SK-N-SH (cell line): ENCODE data around the gene CFAP65. TPM values are rescaled to one million over a fixed set of nuclear protein-coding genes. Genes with fewer than 3 reads are reported as not detected.

Experiments used
- CTCF ChIA-PET: fragments of 300-600, 350-600 bp; formaldehyde crosslinking; extraction: SDS; loops from one replicate; lab custom pipeline; 2021; lab: Yijun Ruan, JAX
- POLR2A ChIA-PET: fragments of 350-600 bp; sonication (Branson Sonifier 250); formaldehyde crosslinking; extraction: SDS; loops from one replicate; lab custom pipeline; 2020; ENCODE audit warnings: antibody characterized with exemption, inconsistent platforms; lab: Yijun Ruan, JAX
- DNase-seq: peaks from one replicate; pipeline ENCODE4 v3.0.0; 2012
- H2AFZ ChIP-seq: fragments of 200-600 bp; sonication (generic); 2 replicates; pipeline ENCODE4 v1.8.1; 2016; ENCODE audit warnings: antibody characterized with exemption, mild to moderate bottlenecking, low read depth
- H3F3A ChIP-seq: fragments of 200-600 bp; sonication (generic); replicated peaks from 2 replicates; pipeline ENCODE3; 2016; ENCODE audit warnings: antibody characterized with exemption, mild to moderate bottlenecking; ENCODE audit not compliant: insufficient read depth
- H3K27ac ChIP-seq, 2 experiments: fragments of 200-500 bp in 1 of 2; fragments of 200-600 bp in 1 of 2; sonication (Bioruptor generic) in 1 of 2; sonication (generic), shearing (Covaris generic) in 1 of 2; 2 replicates each; pipeline versions ENCODE4 v1.5.1 to v1.6.1; 2014 to 2016; ENCODE audit warnings: low read depth in 2 of 2, inconsistent platforms in 1 of 2, low read length in 1 of 2, mild to moderate bottlenecking in 1 of 2, mixed read lengths in 1 of 2
- H3K27me3 ChIP-seq: fragments of 200-600 bp; sonication (generic), shearing (Covaris generic); 2 replicates; pipeline ENCODE4 v1.6.1; 2016; ENCODE audit warnings: mixed run types; ENCODE audit not compliant: insufficient read depth
- H3K36me3 ChIP-seq, 2 experiments: fragments of 200-500 bp in 1 of 2; fragments of 200-600 bp in 1 of 2; sonication (Bioruptor generic) in 1 of 2; sonication (generic) in 1 of 2; replicated peaks in 1 of 2; 2 replicates each; pipeline versions ENCODE3 to v1.5.1; 2014 to 2016; ENCODE audit warnings: low read length in 1 of 2, mild to moderate bottlenecking in 1 of 2; ENCODE audit not compliant: insufficient read depth in 2 of 2, control insufficient read depth in 1 of 2
- H3K4me1 ChIP-seq, 2 experiments: fragments of 200-500 bp in 1 of 2; fragments of 200-600 bp in 1 of 2; sonication (Bioruptor generic) in 1 of 2; sonication (generic), shearing (Covaris generic) in 1 of 2; 2 replicates each; pipeline versions ENCODE4 v1.5.1 to v1.6.1; 2014 to 2016; ENCODE audit warnings: low read depth in 1 of 2, low read length in 1 of 2, mixed run types in 1 of 2; ENCODE audit not compliant: insufficient read depth in 2 of 2, control insufficient read depth in 1 of 2
- H3K4me2 ChIP-seq: fragments of 200-600 bp; sonication (generic), shearing (Covaris generic); 2 replicates; pipeline ENCODE4 v1.6.1; 2017; ENCODE audit warnings: mixed run types
- H3K4me3 ChIP-seq, 2 experiments: fragments of 200-500 bp in 1 of 2; fragments of 200-600 bp in 1 of 2; sonication (Bioruptor generic) in 1 of 2; sonication (generic), shearing (Covaris generic) in 1 of 2; 2 replicates each; pipeline versions ENCODE4 v1.5.1 to v1.8.1; 2014 to 2016; ENCODE audit warnings: low read depth in 2 of 2, inconsistent platforms in 1 of 2, low read length in 1 of 2, mild to moderate bottlenecking in 1 of 2, mixed read lengths in 1 of 2, moderate library complexity in 1 of 2
- H3K79me2 ChIP-seq: fragments of 200-600 bp; sonication (generic); 2 replicates; pipeline ENCODE4 v1.8.1; 2017; ENCODE audit warnings: mild to moderate bottlenecking; ENCODE audit not compliant: insufficient read depth
- H3K9ac ChIP-seq: fragments of 200-600 bp; sonication (generic); 2 replicates; pipeline ENCODE4 v1.6.1; 2017; ENCODE audit warnings: mixed run types
- H3K9me2 ChIP-seq: fragments of 200-600 bp; sonication (generic); 2 replicates; pipeline ENCODE4 v1.6.1; 2017; ENCODE audit warnings: mixed run types
- H3K9me3 ChIP-seq: fragments of 200-600 bp; sonication (generic); 2 replicates; pipeline ENCODE4 v1.6.1; 2017; ENCODE audit warnings: mixed run types, mild to moderate bottlenecking, moderate library complexity
- H4K20me1 ChIP-seq: fragments of 200-600 bp; sonication (generic); 2 replicates; pipeline ENCODE4 v1.6.1; 2017; ENCODE audit warnings: mild to moderate bottlenecking, mixed run types; ENCODE audit not compliant: insufficient read depth
- ELF1 ChIP-seq: IDR thresholded peaks from 2 replicates; pipeline ENCODE4 v1.4.0; 2012
- EZH2phosphoT487 ChIP-seq: fragments of 200-600 bp; sonication (generic); IDR thresholded peaks from 2 replicates; pipeline ENCODE4 v1.6.1; 2017; ENCODE audit warnings: low read depth, mixed run types, mild to moderate bottlenecking, antibody characterized with exemption, moderate library complexity, borderline replicate concordance
- FOXJ3 ChIP-seq: sonication (generic); formaldehyde crosslinking; IDR thresholded peaks from 2 replicates; pipeline ENCODE4 v1.5.1; 2020; ENCODE audit warnings: mild to moderate bottlenecking, missing genetic modification reagents
- MEF2A ChIP-seq: IDR thresholded peaks from 2 replicates; pipeline ENCODE4 v1.4.0; 2012; ENCODE audit warnings: low read depth, borderline replicate concordance
- NFIC ChIP-seq: IDR thresholded peaks from 2 replicates; pipeline ENCODE4 v1.4.0; 2012; ENCODE audit warnings: borderline replicate concordance
- RAD21 ChIP-seq: IDR thresholded peaks from 2 replicates; pipeline ENCODE4 v1.6.1; 2012; ENCODE audit warnings: mild to moderate bottlenecking, low read length
- RCOR1 ChIP-seq: fragments of 150-350 bp; IDR thresholded peaks from 2 replicates; pipeline ENCODE4 v1.6.1; 2017; ENCODE audit warnings: antibody characterized with exemption, low read length
- RFX5 ChIP-seq: IDR thresholded peaks from 2 replicates; pipeline ENCODE4 v1.6.1; 2012; ENCODE audit warnings: mild to moderate bottlenecking, improper control_type of control experiment, low read length
- TAF1 ChIP-seq: IDR thresholded peaks from 2 replicates; pipeline ENCODE4 v1.6.1; 2012; ENCODE audit warnings: low read depth, mild to moderate bottlenecking, low read length, moderate library complexity, borderline replicate concordance
- TEAD4 ChIP-seq: IDR thresholded peaks from 2 replicates; pipeline ENCODE4 v1.4.0; 2012; ENCODE audit warnings: mild to moderate bottlenecking, borderline replicate concordance; ENCODE audit not compliant: insufficient read depth
- YY1 ChIP-seq: IDR thresholded peaks from 2 replicates; pipeline ENCODE4 v1.4.0; 2012; ENCODE audit warnings: low read depth, mild to moderate bottlenecking
- WGBS: methylation state at CpG from one replicate; pipeline ENCODE4 v1.1.6; 2017; ENCODE audit warnings: low lambda C conversion rate; 5-methylcytosine and 5-hydroxymethylcytosine counted together
- polyA plus RNA-seq, 3 experiments: library from polyadenylated mRNA; depleted of rRNA; stranded (reverse); fragments of >200 nt; gene quantifications; 2 replicates each; pipeline ENCODE4 v1.2.3, GENCODE V29; 2012
- TF ChIP-seq, protein P1 (sequence below): IDR thresholded peaks from 2 replicates; pipeline ENCODE4 v1.6.1; 2012; ENCODE audit warnings: mild to moderate bottlenecking, low read depth, low read length, moderate library complexity
- TF ChIP-seq, protein P2 (sequence below): fragments of 150-350 bp; IDR thresholded peaks from 2 replicates; pipeline ENCODE4 v1.6.1; 2017; ENCODE audit warnings: antibody characterized with exemption, low read length, low read depth, borderline replicate concordance
- TF ChIP-seq, protein P3 (sequence below): IDR thresholded peaks from 2 replicates; pipeline ENCODE4 v1.4.0; 2012; ENCODE audit warnings: low read depth
- TF ChIP-seq, protein P4 (sequence below): fragments of 150-350 bp; IDR thresholded peaks from 2 replicates; pipeline ENCODE4 v1.6.1; 2016; ENCODE audit warnings: mild to moderate bottlenecking, low read depth, low read length
- TF ChIP-seq, protein P5 (sequence below): IDR thresholded peaks from 2 replicates; pipeline ENCODE4 v1.4.0; 2012; ENCODE audit warnings: low read depth, borderline replicate concordance
- TF ChIP-seq, protein P6 (sequence below): IDR thresholded peaks from 2 replicates; pipeline ENCODE4; 2012

Gene CFAP65
- polyA plus RNA-seq, 1 of the 3 experiments (the other 2 are of a cell fraction): 0.95 TPM

DNA sequence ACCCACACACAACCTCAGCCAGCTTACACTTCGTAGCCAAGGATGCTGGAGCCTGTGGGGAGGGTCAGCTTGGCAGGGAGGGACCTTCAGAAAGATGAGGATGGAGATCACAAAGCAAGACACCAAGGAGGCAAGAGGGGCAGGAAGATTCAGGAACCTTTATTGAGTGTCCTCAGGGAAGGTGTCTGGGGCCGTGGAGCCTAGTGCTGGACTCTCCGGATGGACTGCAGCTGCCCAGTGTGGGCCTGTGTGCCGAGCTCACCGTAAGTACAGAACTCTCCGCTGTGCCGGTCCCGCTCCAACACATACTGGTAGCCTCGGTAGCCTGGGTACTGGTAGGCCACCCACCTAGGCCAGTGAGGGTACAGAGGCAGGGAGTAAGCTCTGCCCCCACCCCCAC, 51.3 kb downstream of the CFAP65 start:
- H3K27me3 ChIP-seq: peaks cover 19% of the 10 kb centered on the region
- no peaks in the 10 kb centered on the region for H3K79me2 ChIP-seq
- H3K4me3 ChIP-seq: no peak overlapping the region
- no peak overlapping the region for H3K27ac ChIP-seq
- no peaks in the 10 kb centered on the region for H3K36me3 ChIP-seq
- 68% methylated on average over 3 of the region's 9 CpGs for WGBS
- TF ChIP-seq, protein P1, sequence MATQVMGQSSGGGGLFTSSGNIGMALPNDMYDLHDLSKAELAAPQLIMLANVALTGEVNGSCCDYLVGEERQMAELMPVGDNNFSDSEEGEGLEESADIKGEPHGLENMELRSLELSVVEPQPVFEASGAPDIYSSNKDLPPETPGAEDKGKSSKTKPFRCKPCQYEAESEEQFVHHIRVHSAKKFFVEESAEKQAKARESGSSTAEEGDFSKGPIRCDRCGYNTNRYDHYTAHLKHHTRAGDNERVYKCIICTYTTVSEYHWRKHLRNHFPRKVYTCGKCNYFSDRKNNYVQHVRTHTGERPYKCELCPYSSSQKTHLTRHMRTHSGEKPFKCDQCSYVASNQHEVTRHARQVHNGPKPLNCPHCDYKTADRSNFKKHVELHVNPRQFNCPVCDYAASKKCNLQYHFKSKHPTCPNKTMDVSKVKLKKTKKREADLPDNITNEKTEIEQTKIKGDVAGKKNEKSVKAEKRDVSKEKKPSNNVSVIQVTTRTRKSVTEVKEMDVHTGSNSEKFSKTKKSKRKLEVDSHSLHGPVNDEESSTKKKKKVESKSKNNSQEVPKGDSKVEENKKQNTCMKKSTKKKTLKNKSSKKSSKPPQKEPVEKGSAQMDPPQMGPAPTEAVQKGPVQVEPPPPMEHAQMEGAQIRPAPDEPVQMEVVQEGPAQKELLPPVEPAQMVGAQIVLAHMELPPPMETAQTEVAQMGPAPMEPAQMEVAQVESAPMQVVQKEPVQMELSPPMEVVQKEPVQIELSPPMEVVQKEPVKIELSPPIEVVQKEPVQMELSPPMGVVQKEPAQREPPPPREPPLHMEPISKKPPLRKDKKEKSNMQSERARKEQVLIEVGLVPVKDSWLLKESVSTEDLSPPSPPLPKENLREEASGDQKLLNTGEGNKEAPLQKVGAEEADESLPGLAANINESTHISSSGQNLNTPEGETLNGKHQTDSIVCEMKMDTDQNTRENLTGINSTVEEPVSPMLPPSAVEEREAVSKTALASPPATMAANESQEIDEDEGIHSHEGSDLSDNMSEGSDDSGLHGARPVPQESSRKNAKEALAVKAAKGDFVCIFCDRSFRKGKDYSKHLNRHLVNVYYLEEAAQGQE: no peak
- no peak for TF ChIP-seq NFIC
- TF ChIP-seq TEAD4: no peak
- TF ChIP-seq RFX5: no peak
- TF ChIP-seq MEF2A: no peak
- no peak for TF ChIP-seq RCOR1
- TF ChIP-seq, protein P2, sequence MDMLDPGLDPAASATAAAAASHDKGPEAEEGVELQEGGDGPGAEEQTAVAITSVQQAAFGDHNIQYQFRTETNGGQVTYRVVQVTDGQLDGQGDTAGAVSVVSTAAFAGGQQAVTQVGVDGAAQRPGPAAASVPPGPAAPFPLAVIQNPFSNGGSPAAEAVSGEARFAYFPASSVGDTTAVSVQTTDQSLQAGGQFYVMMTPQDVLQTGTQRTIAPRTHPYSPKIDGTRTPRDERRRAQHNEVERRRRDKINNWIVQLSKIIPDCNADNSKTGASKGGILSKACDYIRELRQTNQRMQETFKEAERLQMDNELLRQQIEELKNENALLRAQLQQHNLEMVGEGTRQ: no peak
- TF ChIP-seq TAF1: no peak
- no peak for TF ChIP-seq ELF1
- H3K4me1 ChIP-seq: peaks cover 0 to 24% of the 10 kb centered on the region in 2 experiments; a peak in 2 of 4 replicates
- no peaks in the 10 kb centered on the region for H4K20me1 ChIP-seq
- H3K9me2 ChIP-seq: no peaks in the 10 kb centered on the region
- H3F3A ChIP-seq: no peaks in the 10 kb centered on the region
- no peak overlapping the region for H3K4me2 ChIP-seq
- CTCF ChIA-PET: interaction anchor here (0.9 to 10.9 kb wide), 10 partner anchors 8 to 137 kb away, joined by 3 to 183 read pairs (median 4); partner anchors contain the start of gene FEV
- H2AFZ ChIP-seq: no peak overlapping the region
- no peaks in the 10 kb centered on the region for H3K9me3 ChIP-seq
- POLR2A ChIA-PET: no interaction called here
- no peak overlapping the region for H3K9ac ChIP-seq
- no peak for DNase-seq

- POLR2A ChIA-PET: interaction anchor here (1.5 kb wide), 1 partner anchor 9 kb away, joined by 3 read pairs; no protein-coding TSS in a partner anchor
- H3K79me2 ChIP-seq: no peaks in the 10 kb centered on the region
- H3K4me3 ChIP-seq: no peak overlapping the region
- H3K4me1 ChIP-seq: peaks cover 0 to 24% of the 10 kb centered on the region in 2 experiments; a peak in 2 of 4 replicates
- H3F3A ChIP-seq: no peaks in the 10 kb centered on the region
- H4K20me1 ChIP-seq: no peaks in the 10 kb centered on the region
- H3K27ac ChIP-seq: no peak overlapping the region
- no peak overlapping the region for H3K9ac ChIP-seq
- H3K36me3 ChIP-seq: no peaks in the 10 kb centered on the region
- 30% methylated on average over 2 of the region's 2 CpGs for WGBS
- DNase-seq: peak; percentile 12
- H3K9me3 ChIP-seq: no peaks in the 10 kb centered on the region
- no peak overlapping the region for H3K4me2 ChIP-seq
- H3K9me2 ChIP-seq: no peaks in the 10 kb centered on the region
- H2AFZ ChIP-seq: no peak overlapping the region
- CTCF ChIA-PET: interaction anchor here (0.8 to 5.0 kb wide), 8 partner anchors 7 to 171 kb away, joined by 3 to 38 read pairs (median 6); no protein-coding TSS in a partner anchor
- H3K27me3 ChIP-seq: peaks cover 33% of the 10 kb centered on the region
- TF ChIP-seq RAD21 (no peak), YY1 (no peak), FOXJ3 (no peak), EZH2phosphoT487 (no peak)
- TF ChIP-seq, protein P3, sequence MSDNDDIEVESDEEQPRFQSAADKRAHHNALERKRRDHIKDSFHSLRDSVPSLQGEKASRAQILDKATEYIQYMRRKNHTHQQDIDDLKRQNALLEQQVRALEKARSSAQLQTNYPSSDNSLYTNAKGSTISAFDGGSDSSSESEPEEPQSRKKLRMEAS: no peak
- TF ChIP-seq, protein P4, sequence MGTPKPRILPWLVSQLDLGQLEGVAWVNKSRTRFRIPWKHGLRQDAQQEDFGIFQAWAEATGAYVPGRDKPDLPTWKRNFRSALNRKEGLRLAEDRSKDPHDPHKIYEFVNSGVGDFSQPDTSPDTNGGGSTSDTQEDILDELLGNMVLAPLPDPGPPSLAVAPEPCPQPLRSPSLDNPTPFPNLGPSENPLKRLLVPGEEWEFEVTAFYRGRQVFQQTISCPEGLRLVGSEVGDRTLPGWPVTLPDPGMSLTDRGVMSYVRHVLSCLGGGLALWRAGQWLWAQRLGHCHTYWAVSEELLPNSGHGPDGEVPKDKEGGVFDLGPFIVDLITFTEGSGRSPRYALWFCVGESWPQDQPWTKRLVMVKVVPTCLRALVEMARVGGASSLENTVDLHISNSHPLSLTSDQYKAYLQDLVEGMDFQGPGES: no peak
- TF ChIP-seq, protein P5, sequence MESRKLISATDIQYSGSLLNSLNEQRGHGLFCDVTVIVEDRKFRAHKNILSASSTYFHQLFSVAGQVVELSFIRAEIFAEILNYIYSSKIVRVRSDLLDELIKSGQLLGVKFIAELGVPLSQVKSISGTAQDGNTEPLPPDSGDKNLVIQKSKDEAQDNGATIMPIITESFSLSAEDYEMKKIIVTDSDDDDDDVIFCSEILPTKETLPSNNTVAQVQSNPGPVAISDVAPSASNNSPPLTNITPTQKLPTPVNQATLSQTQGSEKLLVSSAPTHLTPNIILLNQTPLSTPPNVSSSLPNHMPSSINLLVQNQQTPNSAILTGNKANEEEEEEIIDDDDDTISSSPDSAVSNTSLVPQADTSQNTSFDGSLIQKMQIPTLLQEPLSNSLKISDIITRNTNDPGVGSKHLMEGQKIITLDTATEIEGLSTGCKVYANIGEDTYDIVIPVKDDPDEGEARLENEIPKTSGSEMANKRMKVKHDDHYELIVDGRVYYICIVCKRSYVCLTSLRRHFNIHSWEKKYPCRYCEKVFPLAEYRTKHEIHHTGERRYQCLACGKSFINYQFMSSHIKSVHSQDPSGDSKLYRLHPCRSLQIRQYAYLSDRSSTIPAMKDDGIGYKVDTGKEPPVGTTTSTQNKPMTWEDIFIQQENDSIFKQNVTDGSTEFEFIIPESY: no peak
- TF ChIP-seq, protein P6, sequence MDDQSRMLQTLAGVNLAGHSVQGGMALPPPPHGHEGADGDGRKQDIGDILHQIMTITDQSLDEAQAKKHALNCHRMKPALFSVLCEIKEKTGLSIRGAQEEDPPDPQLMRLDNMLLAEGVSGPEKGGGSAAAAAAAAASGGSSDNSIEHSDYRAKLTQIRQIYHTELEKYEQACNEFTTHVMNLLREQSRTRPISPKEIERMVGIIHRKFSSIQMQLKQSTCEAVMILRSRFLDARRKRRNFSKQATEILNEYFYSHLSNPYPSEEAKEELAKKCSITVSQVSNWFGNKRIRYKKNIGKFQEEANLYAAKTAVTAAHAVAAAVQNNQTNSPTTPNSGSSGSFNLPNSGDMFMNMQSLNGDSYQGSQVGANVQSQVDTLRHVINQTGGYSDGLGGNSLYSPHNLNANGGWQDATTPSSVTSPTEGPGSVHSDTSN: no peak
- TF ChIP-seq, protein P2: no peak
Observed at GRCh38 chr2:218988650-218989049, 52.7 kb downstream of the CFAP65 start.
